ENCODE data around the gene TTLL5. TPM values are rescaled to one million over a fixed set of nuclear protein-coding genes. Genes with fewer than 3 reads are reported as not detected.

TTLL5 gene
- total and polyA plus RNA-seq, 9 of the 15 experiments (the other 6 are each of a cell fraction or from before 2014, with no cell fraction given): 4.1 to 18.9 (median 12.6) TPM

GRCh38 chr14:75769047-75769685 lies 108.1 kb downstream of the TTLL5 start (continued):
- TF ChIP-seq NFXL1 (CRISPR knock-in tag; IDR thresholded peaks at IDR 0.05) (no peak), ZMIZ1 (IDR thresholded peaks at IDR 0.05; ENCODE audit: low read depth in 2 of 2, low read length in 2 of 2) (no peak), TCF3 (CRISPR knock-in tag; IDR thresholded peaks at IDR 0.05) (no peak)
- TF ChIP-seq, protein P1, sequence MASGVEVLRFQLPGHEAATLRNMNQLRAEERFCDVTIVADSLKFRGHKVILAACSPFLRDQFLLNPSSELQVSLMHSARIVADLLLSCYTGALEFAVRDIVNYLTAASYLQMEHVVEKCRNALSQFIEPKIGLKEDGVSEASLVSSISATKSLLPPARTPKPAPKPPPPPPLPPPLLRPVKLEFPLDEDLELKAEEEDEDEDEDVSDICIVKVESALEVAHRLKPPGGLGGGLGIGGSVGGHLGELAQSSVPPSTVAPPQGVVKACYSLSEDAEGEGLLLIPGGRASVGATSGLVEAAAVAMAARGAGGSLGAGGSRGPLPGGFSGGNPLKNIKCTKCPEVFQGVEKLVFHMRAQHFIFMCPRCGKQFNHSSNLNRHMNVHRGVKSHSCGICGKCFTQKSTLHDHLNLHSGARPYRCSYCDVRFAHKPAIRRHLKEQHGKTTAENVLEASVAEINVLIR (CRISPR knock-in tag; IDR thresholded peaks at IDR 0.05): no peak

GRCh38 chr14:75770635-75771034 lies 109.6 kb downstream of the TTLL5 start:
- POLR2A ChIA-PET: no interaction called here
- in situ Hi-C loops (cut with MboI): no loop called here
- FAIRE-seq (no peak), DNase-seq (ENCODE audit: extremely low read depth in 1 of 4, low spot score in 3 of 4) (no peak), ATAC-seq (no peak)
- Histone ChIP-seq H3K9me1 (ENCODE audit: control insufficient read depth, insufficient read depth, low read length) (no peaks in the 10 kb centered on the region), H3K4me3 (no peak overlapping the region), H2AFZ (ENCODE audit: low read depth, low read length) (no peak overlapping the region), H4K20me1 (replicated peaks; ENCODE audit: control insufficient read depth, insufficient read depth, low read length) (no peaks in the 10 kb centered on the region), H3K9ac (ENCODE audit: insufficient read depth in 1 of 2, low read depth in 2 of 2, low read length in 2 of 2) (no peak overlapping the region), H3K27ac (ENCODE audit: extremely low read depth, low read depth, low read length) (no peak overlapping the region), H3K36me3 (ENCODE audit: control insufficient read depth, insufficient read depth, low read length) (peaks cover 3% of the 10 kb centered on the region; the same call in 1 of the 3 replicates), H3K79me2 (ENCODE audit: control insufficient read depth, insufficient read depth, low read length) (no peaks in the 10 kb centered on the region), H3K4me1 (replicated peaks in 1 of 2; ENCODE audit: control insufficient read depth in 2 of 2, insufficient read depth in 2 of 2, low read length in 2 of 2) (no peaks in the 10 kb centered on the region), H3K9me3 (replicated peaks; ENCODE audit: control insufficient read depth, insufficient read depth, low read depth, low read length) (no peaks in the 10 kb centered on the region), H3K4me2 (ENCODE audit: insufficient read depth, low read length) (no peak overlapping the region), H3K27me3 (ENCODE audit: control insufficient read depth in 2 of 2, insufficient read depth in 2 of 2, low read length in 2 of 2) (no peaks in the 10 kb centered on the region)
- BruUV-seq (replicated peaks): no TSS peak
- CTCF ChIA-PET (ENCODE audit: low intra/inter-chr PET ratio): no interaction called here
- intact Hi-C loops (cut with micrococcal nuclease): no loop called here
- 79% methylated on average over 2 of the region's 2 CpGs for WGBS (ENCODE audit: insufficient coverage, low coverage, missing lambda C conversion rate)
- TF ChIP-seq HCFC1 (IDR thresholded peaks at IDR 0.05; ENCODE audit: low read depth, low read length) (no peak), KDM5B (IDR thresholded peaks at IDR 0.05; ENCODE audit: insufficient replicate concordance, low read depth, low read length) (no peak), ZNF212 (CRISPR knock-in tag; IDR thresholded peaks at IDR 0.05) (no peak), TEAD4 (IDR thresholded peaks at IDR 0.05; ENCODE audit: low read length) (no peak), TEAD4 (CRISPR knock-in tag; IDR thresholded peaks at IDR 0.05; ENCODE audit: borderline replicate concordance) (no peak)
- TF ChIP-seq, protein P2, sequence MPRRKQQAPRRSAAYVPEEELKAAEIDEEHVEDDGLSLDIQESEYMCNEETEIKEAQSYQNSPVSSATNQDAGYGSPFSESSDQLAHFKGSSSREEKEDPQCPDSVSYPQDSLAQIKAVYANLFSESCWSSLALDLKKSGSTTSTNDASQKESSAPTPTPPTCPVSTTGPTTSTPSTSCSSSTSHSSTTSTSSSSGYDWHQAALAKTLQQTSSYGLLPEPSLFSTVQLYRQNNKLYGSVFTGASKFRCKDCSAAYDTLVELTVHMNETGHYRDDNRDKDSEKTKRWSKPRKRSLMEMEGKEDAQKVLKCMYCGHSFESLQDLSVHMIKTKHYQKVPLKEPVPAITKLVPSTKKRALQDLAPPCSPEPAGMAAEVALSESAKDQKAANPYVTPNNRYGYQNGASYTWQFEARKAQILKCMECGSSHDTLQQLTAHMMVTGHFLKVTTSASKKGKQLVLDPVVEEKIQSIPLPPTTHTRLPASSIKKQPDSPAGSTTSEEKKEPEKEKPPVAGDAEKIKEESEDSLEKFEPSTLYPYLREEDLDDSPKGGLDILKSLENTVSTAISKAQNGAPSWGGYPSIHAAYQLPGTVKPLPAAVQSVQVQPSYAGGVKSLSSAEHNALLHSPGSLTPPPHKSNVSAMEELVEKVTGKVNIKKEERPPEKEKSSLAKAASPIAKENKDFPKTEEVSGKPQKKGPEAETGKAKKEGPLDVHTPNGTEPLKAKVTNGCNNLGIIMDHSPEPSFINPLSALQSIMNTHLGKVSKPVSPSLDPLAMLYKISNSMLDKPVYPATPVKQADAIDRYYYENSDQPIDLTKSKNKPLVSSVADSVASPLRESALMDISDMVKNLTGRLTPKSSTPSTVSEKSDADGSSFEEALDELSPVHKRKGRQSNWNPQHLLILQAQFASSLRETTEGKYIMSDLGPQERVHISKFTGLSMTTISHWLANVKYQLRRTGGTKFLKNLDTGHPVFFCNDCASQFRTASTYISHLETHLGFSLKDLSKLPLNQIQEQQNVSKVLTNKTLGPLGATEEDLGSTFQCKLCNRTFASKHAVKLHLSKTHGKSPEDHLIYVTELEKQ (CRISPR knock-in tag; IDR thresholded peaks at IDR 0.05): no peak
